Endothelial cell of umbilical vein (primary cell): ENCODE measurements around the gene DHTKD1. TPM values are rescaled to one million over a fixed set of nuclear protein-coding genes. Genes with fewer than 3 reads are reported as not detected.

Experiments used
- BruUV-seq: library from RNA; stranded (reverse); fragments of 400-500 nt; replicated peaks from 2 replicates; lab custom pipeline; 2021; lab: Mats Ljungman, UMichigan
- CTCF ChIA-PET: fragments of 300-600, 350-600 bp; sonication (Branson Sonifier 250); formaldehyde crosslinking; loops from one replicate; lab custom pipeline; 2021; ENCODE audit warnings: antibody characterized with exemption, inconsistent platforms; lab: Charles Lee
- POLR2A ChIA-PET: fragments of 300-600, 350-600 bp; sonication (Branson Sonifier 250); formaldehyde crosslinking; loops from one replicate; lab custom pipeline; 2021; ENCODE audit warnings: antibody characterized with exemption, inconsistent platforms; lab: Charles Lee
- DNase-seq: peaks from one replicate; pipeline ENCODE4 v3.0.0-alpha.2; 2011; ENCODE audit warnings: low read depth, low spot score
- FAIRE-seq: peaks from 2 replicates; lab custom pipeline; 2011; peaks lifted over from hg19 to GRCh38; lab: Jason Lieb, UNC
- H2AFZ ChIP-seq: 2 replicates; pipeline ENCODE4 v1.6.0; 2012; ENCODE audit warnings: low read depth, low read length, control low read depth, inconsistent platforms
- H3K27ac ChIP-seq: 2 replicates; pipeline ENCODE4 v1.5.1; 2011; ENCODE audit warnings: low read depth, mild to moderate bottlenecking, control low read depth, low read length, moderate library complexity; ENCODE audit not compliant: insufficient read depth
- H3K27me3 ChIP-seq, 2 experiments: 2 replicates each; pipeline versions ENCODE4 v1.6.0 to v1.6.1; 2011; ENCODE audit warnings: low read length in 2 of 2, mixed read lengths in 1 of 2; ENCODE audit not compliant: control insufficient read depth in 2 of 2, insufficient read depth in 2 of 2
- H3K36me3 ChIP-seq, 2 experiments: 2 replicates in 1 of 2; 3 replicates in 1 of 2; pipeline ENCODE4 v1.5.1; 2011; ENCODE audit warnings: low read length in 2 of 2, mild to moderate bottlenecking in 1 of 2, moderate library complexity in 1 of 2; ENCODE audit not compliant: control insufficient read depth in 2 of 2, insufficient read depth in 2 of 2; ENCODE audit errors: extremely low read depth in 1 of 2
- H3K4me1 ChIP-seq: 3 replicates; pipeline ENCODE4 v1.5.1; 2011; ENCODE audit warnings: mild to moderate bottlenecking, low read length; ENCODE audit not compliant: control insufficient read depth, insufficient read depth; ENCODE audit errors: extremely low read depth
- H3K4me2 ChIP-seq: 2 replicates; pipeline ENCODE4 v1.6.1; 2011; ENCODE audit warnings: low read length, control low read depth, mixed read lengths; ENCODE audit not compliant: insufficient read depth
- H3K4me3 ChIP-seq, 3 experiments: fragments of 200-600 bp in 1 of 3; sonication (generic), shearing (Covaris generic) in 1 of 3; replicated peaks in 1 of 3; 2 replicates each; pipeline ENCODE4 v1.5.1; 2011 to 2016; ENCODE audit warnings: control low read depth in 3 of 3, low read length in 3 of 3, mild to moderate bottlenecking in 2 of 3, inconsistent platforms in 1 of 3, low read depth in 1 of 3, moderate library complexity in 1 of 3; ENCODE audit not compliant: insufficient read depth in 1 of 3
- H3K79me2 ChIP-seq: 2 replicates; pipeline ENCODE4 v1.6.0; 2012; ENCODE audit warnings: low read length, inconsistent platforms; ENCODE audit not compliant: control insufficient read depth, insufficient read depth
- H3K9ac ChIP-seq: replicated peaks from 2 replicates; pipeline ENCODE3; 2011; ENCODE audit warnings: low read length, control low read depth; ENCODE audit not compliant: insufficient read depth; ENCODE audit errors: extremely low read depth
- H3K9me1 ChIP-seq: replicated peaks from 3 replicates; pipeline ENCODE4 v1.6.0; 2011; ENCODE audit warnings: mild to moderate bottlenecking, low read length; ENCODE audit not compliant: control insufficient read depth, insufficient read depth; ENCODE audit errors: extremely low read depth
- H3K9me3 ChIP-seq: replicated peaks from 2 replicates; pipeline ENCODE4 v1.5.1; 2012; ENCODE audit warnings: low read length, inconsistent platforms; ENCODE audit not compliant: control insufficient read depth, insufficient read depth
- H4K20me1 ChIP-seq: replicated peaks from 2 replicates; pipeline ENCODE3; 2011; ENCODE audit warnings: mild to moderate bottlenecking, low read length; ENCODE audit not compliant: control insufficient read depth, insufficient read depth; ENCODE audit errors: extremely low read depth
- CTCF ChIP-seq, 2 donors: IDR thresholded peaks; 1 replicate in 1 of 2; 2 replicates in 1 of 2; pipeline ENCODE4 v1.5.1; 2011; ENCODE audit warnings: low read length in 2 of 2, mild to moderate bottlenecking in 2 of 2, moderate library complexity in 2 of 2, control low read depth in 1 of 2, inconsistent platforms in 1 of 2, low read depth in 1 of 2; ENCODE audit not compliant: insufficient read depth in 1 of 2; ENCODE audit errors: extremely low read depth in 1 of 2
- EZH2 ChIP-seq: IDR thresholded peaks from 2 replicates; pipeline ENCODE4 v1.6.1; 2012; ENCODE audit warnings: borderline replicate concordance, low read depth, mild to moderate bottlenecking, moderate library complexity, low read length, inconsistent platforms; ENCODE audit not compliant: severe bottlenecking
- FOS ChIP-seq: IDR thresholded peaks from 2 replicates; pipeline ENCODE4 v1.6.1; 2011; ENCODE audit warnings: mild to moderate bottlenecking, low read length, moderate library complexity, borderline replicate concordance; ENCODE audit not compliant: insufficient read depth
- GATA2 ChIP-seq: IDR thresholded peaks from 2 replicates; pipeline ENCODE4 v1.7.0; 2011; ENCODE audit warnings: low read depth, mild to moderate bottlenecking, moderate library complexity, mixed read lengths, low read length; ENCODE audit not compliant: insufficient read length, insufficient read depth
- JUN ChIP-seq: IDR thresholded peaks from 2 replicates; pipeline ENCODE4 v1.6.1; 2011; ENCODE audit warnings: borderline replicate concordance, low read depth; ENCODE audit not compliant: insufficient read length, insufficient read depth
- MAX ChIP-seq: IDR thresholded peaks from 2 replicates; pipeline ENCODE4 v1.6.1; 2011; ENCODE audit not compliant: insufficient read depth, insufficient read length
- MYC ChIP-seq: IDR thresholded peaks from one replicate; pipeline ENCODE4 v1.6.1; 2011; ENCODE audit warnings: mild to moderate bottlenecking, low read depth, low read length
- POLR2A ChIP-seq: IDR thresholded peaks from 2 replicates; pipeline ENCODE4 v1.6.1; 2012; ENCODE audit warnings: low read depth, mild to moderate bottlenecking, control low read depth, low read length
- POLR2AphosphoS5 ChIP-seq: IDR thresholded peaks from 2 replicates; pipeline ENCODE4 v1.6.1; 2012; ENCODE audit warnings: low read depth, mild to moderate bottlenecking, control low read depth, low read length, moderate library complexity; ENCODE audit not compliant: insufficient read depth
- dilution Hi-C: fragments of 300-500 bp; cut with MboI; formaldehyde crosslinking; loops from one replicate; pipeline ENCODE4 v1.15.0; 2019; ENCODE audit warnings: low sequenced_read_pairs; ENCODE audit not compliant: extremely low pct_ligation_motif_present
- intact Hi-C: fragments of 100-400 bp; cut with micrococcal nuclease; formaldehyde crosslinking; loops from one replicate; pipeline ENCODE4 v1.10.0; 2022
- polyA plus RNA-seq, 4 experiments: library from polyadenylated mRNA; depleted of rRNA in 3 of 4; stranded (reverse) in 3 of 4; unstranded in 1 of 4; fragments of >200 nt; gene quantifications; 2 replicates each; pipeline versions ENCODE4 v1.2.1 to v1.2.3, GENCODE V29; 2011 to 2012; ENCODE audit warnings: missing spikeins in 1 of 4
- total RNA-seq: library from RNA; stranded (reverse); gene quantifications from 2 replicates; pipeline ENCODE4 v1.2.3, GENCODE V29; 2021

Gene DHTKD1
- total and polyA plus RNA-seq, 2 donors (not counting 3 experiments of a cell fraction or from before 2014, with no cell fraction given), result 15.3 to 22.9 TPM

GRCh38 chr10:12111528-12111927, 42.8 kb downstream of the DHTKD1 start:
- H3K9me1 ChIP-seq, result no peaks in the 10 kb centered on the region
- no TSS peak for BruUV-seq
- no peak overlapping the region for H3K9ac ChIP-seq
- no peaks in the 10 kb centered on the region for H3K79me2 ChIP-seq
- no peak overlapping the region for H3K4me2 ChIP-seq
- no peak for TF ChIP-seq MAX
- no peak for TF ChIP-seq CTCF (IDR thresholded peaks at IDR 0.05; ENCODE audit: extremely low read depth in 1 of 2, insufficient read depth in 1 of 2, low read depth in 1 of 2, low read length in 2 of 2)
- no peak for TF ChIP-seq FOS
- TF ChIP-seq JUN, result no peak
- TF ChIP-seq POLR2AphosphoS5, result no peak
- no peak for TF ChIP-seq GATA2
- no peak for TF ChIP-seq EZH2
- no peak for TF ChIP-seq POLR2A
- no peak for TF ChIP-seq MYC
- CTCF ChIA-PET, result interaction anchor here (1.1 kb wide), 1 partner anchor 9 kb away, joined by 3 read pairs; no protein-coding TSS in a partner anchor
- dilution Hi-C loops (no loop called here), intact Hi-C loops (no loop called here)
- no peaks in the 10 kb centered on the region for H3K27me3 ChIP-seq
- H3K4me3 ChIP-seq, result no peak overlapping the region
- H3K36me3 ChIP-seq, result peaks cover 0 to 6% of the 10 kb centered on the region in 2 experiments
- H4K20me1 ChIP-seq, result no peaks in the 10 kb centered on the region
- H3K27ac ChIP-seq, result no peak overlapping the region
- POLR2A ChIA-PET, result no interaction called here
- no peak for DNase-seq
- H3K9me3 ChIP-seq, result no peaks in the 10 kb centered on the region
- FAIRE-seq, result no peak
- H2AFZ ChIP-seq, result no peak overlapping the region
- H3K4me1 ChIP-seq, result no peaks in the 10 kb centered on the region
